ENCODE data around the gene SURF4. TPM values are rescaled to one million over a fixed set of nuclear protein-coding genes. Genes with fewer than 3 reads are reported as not detected.
"Not testable (repeated sequence)": the region's sequence is repeated elsewhere in the genome, so short reads cannot be mapped to it uniquely, and the experiment has no call there.

SURF4 gene
- polyA plus RNA-seq, 6 donors from 2014 or later, result 76.2 to 99.5 (median 82.9) TPM

- H3K4me3 Mint-ChIP-seq, result peak overlapping the region in 6 of 8 donors; percentile 20 to 75 (median 46)
- H3K27me3 Mint-ChIP-seq, result no peaks in the 10 kb centered on the region
- DNase-seq (no peak), ATAC-seq (ENCODE audit: low read depth in 2 of 2) (no peak)
- peak overlapping the region in 4 of 6 donors; percentile 52 to 91 (median 74) for H3K27ac Mint-ChIP-seq
- peaks cover 22 to 30% of the 10 kb centered on the region in 2 donors for H3K36me3 Mint-ChIP-seq
- peaks cover 51 to 67% (median 61%) of the 10 kb centered on the region in 3 donors for H3K4me1 Mint-ChIP-seq
- H3K9me3 Mint-ChIP-seq, result peaks cover 0 to 10% (median 0%) of the 10 kb centered on the region in 7 donors
Observed at GRCh38 chr9:133342069-133342406, 33.8 kb downstream of the SURF4 start.

- Mint-ChIP-seq H3K4me3 (peak overlapping the region in 7 of 8 donors; percentile 20 to 75 (median 64)), H3K9me3 (peaks cover 0 to 10% (median 0%) of the 10 kb centered on the region in 7 donors), H3K36me3 (peaks cover 22 to 30% of the 10 kb centered on the region in 2 donors), H3K27ac (peak overlapping the region; percentile 32 to 94 (median 74)), H3K4me1 (peaks cover 46 to 66% (median 61%) of the 10 kb centered on the region in 3 donors), H3K27me3 (no peaks in the 10 kb centered on the region)
- ATAC-seq (ENCODE audit: low read depth in 2 of 2), result no peak
- no peak for DNase-seq
Observed at GRCh38 chr9:133341369-133342068, 34.3 kb downstream of the SURF4 start.

- no peak for DNase-seq
- H3K36me3 Mint-ChIP-seq, result peaks cover 22 to 30% of the 10 kb centered on the region in 2 donors
- peaks cover 0 to 10% (median 0%) of the 10 kb centered on the region in 7 donors for H3K9me3 Mint-ChIP-seq
- peak overlapping the region in 7 of 8 donors; percentile 12 to 83 (median 73) for H3K4me3 Mint-ChIP-seq
- no peak for ATAC-seq (ENCODE audit: low read depth in 2 of 2)
- peaks cover 43 to 66% (median 61%) of the 10 kb centered on the region in 3 donors for H3K4me1 Mint-ChIP-seq
- peak overlapping the region; percentile 27 to 94 (median 82) for H3K27ac Mint-ChIP-seq
- no peaks in the 10 kb centered on the region for H3K27me3 Mint-ChIP-seq
Observed at GRCh38 chr9:133340916-133341315, 34.9 kb downstream of the SURF4 start.

GRCh38 chr9:133340256-133340655 lies 35.6 kb downstream of the SURF4 start:
- H3K27me3 Mint-ChIP-seq, result no peaks in the 10 kb centered on the region
- peaks cover 0 to 10% (median 0%) of the 10 kb centered on the region in 7 donors for H3K9me3 Mint-ChIP-seq
- H3K36me3 Mint-ChIP-seq, result peaks cover 22 to 30% of the 10 kb centered on the region in 2 donors
- peak overlapping the region; percentile 33 to 81 (median 69) for H3K4me3 Mint-ChIP-seq
- ATAC-seq (ENCODE audit: low read depth in 2 of 2), result peak; percentile 47 to 51
- peaks cover 47 to 71% (median 67%) of the 10 kb centered on the region in 3 donors for H3K4me1 Mint-ChIP-seq
- H3K27ac Mint-ChIP-seq, result peak overlapping the region; percentile 74 to 97 (median 90)
- peak; percentile 55 for DNase-seq

- H3K36me3 Mint-ChIP-seq, result peaks cover 22 to 30% of the 10 kb centered on the region in 2 donors
- H3K4me1 Mint-ChIP-seq, result peaks cover 50 to 76% (median 70%) of the 10 kb centered on the region in 3 donors
- ATAC-seq (ENCODE audit: low read depth in 2 of 2), result no peak
- H3K27me3 Mint-ChIP-seq, result no peaks in the 10 kb centered on the region
- DNase-seq, result no peak
- H3K9me3 Mint-ChIP-seq, result peaks cover 0 to 10% (median 0%) of the 10 kb centered on the region in 7 donors
- peak overlapping the region in 5 of 6 donors; percentile 67 to 97 (median 94) for H3K27ac Mint-ChIP-seq
- peak overlapping the region in 7 of 8 donors; percentile 43 to 86 (median 73) for H3K4me3 Mint-ChIP-seq
Observed at GRCh38 chr9:133339641-133340040, 36.2 kb downstream of the SURF4 start.

- Mint-ChIP-seq H3K36me3 (peaks cover 23% of the 10 kb centered on the region in 2 donors), H3K4me3 (peak within 1 kb of the TSS; percentile 88 to 98 (median 97)), H3K27me3 (no peaks in the 10 kb centered on the region), H3K9me3 (peaks cover 0 to 10% (median 0%) of the 10 kb centered on the region in 7 donors), H3K4me1 (peaks cover 47 to 75% (median 70%) of the 10 kb centered on the region in 3 donors), H3K27ac (peak within 1 kb of the TSS; percentile 78 to 98 (median 94))
- DNase-seq (peak; percentile 94), ATAC-seq (ENCODE audit: low read depth in 2 of 2) (peak; percentile 87 to 88)
Observed at GRCh38 chr9:133335924-133336811, 39.7 kb downstream of the SURF4 start, which contains the start of gene SURF6. Gene SURF6, minus strand, starts transcription at chr9:133336188. Its CDS starts 56 bp downstream, at chr9:133336132.

GRCh38 chr9:133334888-133335287 lies 41.0 kb downstream of the SURF4 start:
- Mint-ChIP-seq H3K4me3 (peak overlapping the region; percentile 88 to 98 (median 97)), H3K4me1 (peaks cover 35 to 70% (median 62%) of the 10 kb centered on the region in 3 donors), H3K27ac (peak overlapping the region in 2 of 6 donors; percentile 87 to 88), H3K36me3 (peaks cover 12 to 18% of the 10 kb centered on the region in 2 donors)
- not testable (repeated sequence) for H3K27me3 Mint-ChIP-seq; ATAC-seq (ENCODE audit: low read depth in 2 of 2); H3K9me3 Mint-ChIP-seq; DNase-seq

GRCh38 chr9:133334161-133334560 lies 41.7 kb downstream of the SURF4 start:
- Mint-ChIP-seq H3K4me1 (peaks cover 32 to 70% (median 58%) of the 10 kb centered on the region in 3 donors), H3K36me3 (peaks cover 5 to 10% of the 10 kb centered on the region in 2 donors), H3K4me3 (peak overlapping the region in 7 of 8 donors; percentile 9 to 98 (median 63)), H3K9me3 (no peaks in the 10 kb centered on the region), H3K27me3 (no peaks in the 10 kb centered on the region), H3K27ac (peak overlapping the region in 1 of 6 donors; percentile 54)
- DNase-seq (no peak), ATAC-seq (ENCODE audit: low read depth in 2 of 2) (no peak)

- Mint-ChIP-seq H3K27me3 (no peaks in the 10 kb centered on the region), H3K4me3 (peak overlapping the region in 5 of 8 donors; percentile 30 to 97 (median 63)), H3K36me3 (peaks cover 0 to 7% of the 10 kb centered on the region in 2 donors), H3K4me1 (peaks cover 33 to 67% (median 56%) of the 10 kb centered on the region in 3 donors), H3K27ac (no peak overlapping the region), H3K9me3 (no peaks in the 10 kb centered on the region)
- DNase-seq (no peak), ATAC-seq (ENCODE audit: low read depth in 2 of 2) (no peak)
Observed at GRCh38 chr9:133333566-133333965, 42.3 kb downstream of the SURF4 start.

GRCh38 chr9:133333011-133333410 lies 42.8 kb downstream of the SURF4 start:
- DNase-seq, result no peak
- Mint-ChIP-seq H3K9me3 (no peaks in the 10 kb centered on the region), H3K27ac (peak overlapping the region in 1 of 6 donors; percentile 62), H3K27me3 (no peaks in the 10 kb centered on the region), H3K4me3 (peak overlapping the region in 4 of 8 donors; percentile 49 to 71 (median 58)), H3K4me1 (peaks cover 35 to 66% (median 56%) of the 10 kb centered on the region in 3 donors), H3K36me3 (peaks cover 0 to 7% of the 10 kb centered on the region in 2 donors)
- no peak for ATAC-seq (ENCODE audit: low read depth in 2 of 2)

- Mint-ChIP-seq H3K4me1 (peaks cover 32 to 61% (median 56%) of the 10 kb centered on the region in 3 donors), H3K27ac (peak overlapping the region in 1 of 6 donors; percentile 88), H3K4me3 (peak overlapping the region in 1 of 8 donors; percentile 62), H3K36me3 (peaks cover 0 to 7% of the 10 kb centered on the region in 2 donors), H3K9me3 (no peaks in the 10 kb centered on the region), H3K27me3 (no peaks in the 10 kb centered on the region)
- no peak for ATAC-seq (ENCODE audit: low read depth in 2 of 2)
- no peak for DNase-seq
Observed at GRCh38 chr9:133332381-133332730, 43.5 kb downstream of the SURF4 start.

GRCh38 chr9:133331641-133332380 lies 44.0 kb downstream of the SURF4 start:
- Mint-ChIP-seq H3K9me3 (no peaks in the 10 kb centered on the region), H3K27me3 (no peaks in the 10 kb centered on the region), H3K4me3 (no peak overlapping the region), H3K27ac (peak overlapping the region in 2 of 6 donors; percentile 44 to 88), H3K4me1 (peaks cover 32 to 60% (median 51%) of the 10 kb centered on the region in 3 donors), H3K36me3 (peaks cover 0 to 7% of the 10 kb centered on the region in 2 donors)
- no peak for ATAC-seq (ENCODE audit: low read depth in 2 of 2)
- DNase-seq, result no peak

All from naive B cell (primary cell).